A549 treated with ZK216348 at 1 μM for 4 hours (cell line): ENCODE results near the gene NPR3. TPM values are rescaled to one million over a fixed set of nuclear protein-coding genes. Genes with fewer than 3 reads are reported as not detected.

Experiments used
- total RNA-seq: library from RNA; stranded (reverse); fragments of 200-300 nt; extraction: Qiagen RNA extraction; gene quantifications from 5 replicates; pipeline ENCODE4 v1.2.3, GENCODE V29; 2022; ENCODE audit warnings: low read depth

The NPR3 gene
- total RNA-seq, result 15.6 to 22.5 TPM (median 19.0 TPM) in 5 replicates

GRCh38 chr5:32710550-32711361, at the start of gene NPR3:
TSS of gene NPR3 (plus strand) at chr5:32711321. CDS start at chr5:32711777, 456 bp downstream.

Other genes with a start within 250 kb of the NPR3 start
- gene SUB1, start 125.8 kb upstream of the NPR3 start, total RNA-seq, result 231 to 289 TPM (median 246 TPM) in 5 replicates